ENCODE results near the gene MYO1G.

MYO1G gene

DNA sequence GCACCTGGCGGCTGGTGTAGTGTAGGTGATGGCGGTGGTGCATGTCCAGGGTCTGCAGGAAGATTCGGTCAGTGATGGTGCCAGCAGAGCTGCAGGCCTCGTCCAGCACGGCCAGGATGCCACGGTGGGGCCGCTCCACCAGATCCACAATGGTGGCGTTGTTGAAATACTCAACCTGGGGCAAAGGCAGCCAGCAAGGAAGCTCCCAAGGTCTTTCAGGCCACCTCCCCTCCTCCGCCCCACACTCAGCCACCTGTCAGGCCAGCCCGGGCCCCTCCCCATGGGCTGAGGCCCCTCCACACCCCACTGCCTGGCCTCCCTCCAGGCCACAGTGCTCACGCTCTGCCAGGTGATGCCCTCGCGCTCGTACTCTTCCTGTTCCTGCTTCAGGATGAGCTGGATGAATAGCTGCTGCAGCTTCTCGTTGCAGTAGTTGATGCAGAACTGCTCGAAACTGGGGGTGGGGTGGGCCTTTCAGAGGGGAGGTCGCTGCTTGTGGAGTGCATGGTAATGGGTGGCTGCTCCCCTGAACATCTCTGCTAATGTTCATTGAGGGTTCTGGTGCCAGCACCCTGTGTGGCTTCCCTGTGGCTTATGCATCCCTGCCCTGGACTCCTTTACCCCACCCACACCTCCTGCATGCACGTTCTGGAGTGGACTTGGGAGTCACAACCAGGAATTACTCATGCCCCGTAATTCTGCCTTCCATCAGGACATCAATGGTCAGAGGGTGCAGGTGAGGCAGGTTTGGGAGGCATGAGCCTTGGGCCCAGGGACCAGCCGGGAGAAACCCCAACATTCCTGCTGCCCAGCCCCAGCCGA is 8.9 kb downstream of the MYO1G start:
- Histone ChIP-seq H3K9me3 (ENCODE audit: control insufficient read depth, insufficient read depth, low read length) (no peaks in the 10 kb centered on the region), H3K9ac (ENCODE audit: low read depth, low read length) (no peak overlapping the region), H3K36me3 (ENCODE audit: insufficient read depth, low read length) (no peaks in the 10 kb centered on the region), H3K4me1 (ENCODE audit: insufficient read depth, low read length) (no peaks in the 10 kb centered on the region)

DNA sequence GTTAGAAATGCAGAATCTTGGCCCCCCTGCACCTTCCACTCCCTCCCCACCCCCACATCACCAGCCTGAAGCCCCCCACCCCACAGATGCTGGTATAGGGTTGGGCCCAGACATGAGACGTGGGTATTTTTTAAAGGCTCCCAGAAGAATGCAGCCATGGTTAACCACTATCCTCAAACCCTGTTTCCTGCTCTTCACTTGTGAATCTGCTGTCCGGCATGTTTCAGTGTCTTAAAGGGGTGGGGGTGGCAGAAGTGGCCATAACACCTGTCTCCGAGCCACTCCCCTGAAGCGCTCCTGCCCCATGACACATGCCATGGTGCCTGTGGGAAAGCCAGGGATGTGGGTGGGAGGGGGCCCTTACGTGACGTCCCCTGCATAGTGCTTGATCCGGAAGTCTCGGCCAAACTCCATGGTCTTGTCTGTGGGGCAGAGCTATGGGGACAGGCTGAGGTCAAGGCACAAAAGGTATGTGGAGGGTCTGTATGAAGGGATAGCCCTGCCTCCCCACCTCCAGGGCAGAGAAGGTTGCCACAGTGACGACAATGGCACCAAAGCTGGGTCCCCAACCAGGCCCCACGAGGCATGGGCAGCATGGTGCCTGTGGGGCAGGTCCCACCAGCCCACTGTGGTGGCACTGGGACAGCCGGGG is 9.6 kb downstream of the MYO1G start:
- Histone ChIP-seq H3K36me3 (ENCODE audit: insufficient read depth, low read length) (no peaks in the 10 kb centered on the region), H3K9ac (ENCODE audit: low read depth, low read length) (no peak overlapping the region), H3K9me3 (ENCODE audit: control insufficient read depth, insufficient read depth, low read length) (no peaks in the 10 kb centered on the region), H3K4me1 (ENCODE audit: insufficient read depth, low read length) (no peaks in the 10 kb centered on the region)

DNA sequence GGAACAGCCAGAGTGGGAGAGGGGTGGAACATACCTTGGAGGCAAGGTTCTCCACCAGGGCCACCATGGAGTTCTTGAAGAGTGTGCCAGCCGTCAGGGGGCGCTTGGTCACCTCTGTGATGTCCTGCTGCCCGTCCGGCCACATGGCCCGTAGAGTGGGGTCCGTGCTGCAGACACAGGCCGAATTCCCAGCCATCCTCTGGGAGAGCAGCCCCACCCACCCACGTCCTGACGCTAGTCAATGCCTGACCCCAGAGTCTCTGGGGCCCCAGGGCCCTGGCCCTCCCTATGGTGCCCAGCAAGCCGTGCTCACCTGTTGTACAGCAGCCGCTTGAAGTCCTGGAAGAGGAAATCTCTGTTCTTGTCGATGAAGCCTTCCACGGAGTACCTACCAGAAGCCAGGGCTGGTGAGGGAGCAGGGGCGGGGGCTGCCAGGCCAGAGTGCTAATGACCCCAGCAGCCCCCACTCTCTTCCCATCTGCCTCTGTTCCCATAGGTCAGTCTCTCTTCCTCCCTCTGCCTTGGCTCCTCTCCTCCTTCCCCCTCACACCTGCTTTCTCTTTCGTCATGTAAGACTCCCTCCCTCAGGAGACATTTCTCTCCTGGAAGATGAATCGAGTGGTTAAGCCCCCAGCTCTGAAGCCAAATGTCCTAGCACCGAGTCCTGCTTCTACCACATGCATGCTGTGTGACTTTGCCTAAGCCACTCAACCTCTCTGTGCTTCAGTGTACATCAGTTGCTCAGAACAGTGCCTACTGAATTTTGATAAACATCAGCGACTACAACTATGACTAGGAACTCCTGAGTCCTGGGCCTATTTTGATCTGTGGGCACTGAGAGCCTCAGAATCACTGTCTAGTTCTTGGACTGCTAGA is 11.0 kb downstream of the MYO1G start:
- Histone ChIP-seq H3K9ac (ENCODE audit: low read depth, low read length) (no peak overlapping the region), H3K4me1 (ENCODE audit: insufficient read depth, low read length) (no peaks in the 10 kb centered on the region), H3K9me3 (ENCODE audit: control insufficient read depth, insufficient read depth, low read length) (no peaks in the 10 kb centered on the region), H3K36me3 (ENCODE audit: insufficient read depth, low read length) (no peaks in the 10 kb centered on the region)

DNA sequence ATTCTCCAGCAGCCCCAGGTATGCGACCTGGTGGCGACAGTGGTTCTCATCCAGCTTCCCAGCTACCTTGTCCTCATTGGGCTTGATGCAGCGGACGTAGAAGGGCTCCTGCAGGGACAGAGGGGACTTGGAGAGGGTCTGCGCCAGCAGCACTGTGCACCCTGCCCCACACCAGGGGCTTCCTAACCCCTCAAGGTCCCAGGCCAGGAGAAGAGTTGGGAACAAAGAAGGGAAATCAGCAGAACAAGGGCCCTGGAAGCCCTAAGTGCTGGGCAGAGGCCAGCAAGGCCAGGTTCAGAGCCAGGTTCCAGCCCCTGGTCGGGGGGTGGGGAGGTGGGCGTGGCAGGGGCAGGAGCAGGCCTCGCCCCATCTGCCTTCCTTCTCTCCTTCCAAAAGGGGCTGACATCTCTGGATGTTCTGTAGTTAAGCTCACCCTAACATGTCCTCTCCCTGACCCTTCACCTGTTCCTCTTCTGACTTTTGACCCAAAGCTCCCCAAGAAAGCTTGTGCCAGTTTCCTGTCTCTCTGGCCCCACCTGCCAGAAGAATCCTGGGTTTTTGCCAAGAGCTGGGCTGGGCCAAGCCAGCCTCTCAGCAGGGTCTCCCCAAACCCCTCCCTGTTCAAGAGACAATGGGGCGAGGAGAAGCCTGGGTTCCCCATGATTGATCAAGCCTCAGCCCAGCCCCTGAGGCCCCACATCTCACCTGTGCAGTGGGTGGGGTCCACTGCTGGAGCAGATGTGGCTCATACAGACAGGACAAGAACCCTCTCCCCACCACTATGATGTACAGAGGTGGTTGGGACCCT is 11.9 kb downstream of the MYO1G start:
- Histone ChIP-seq H3K9ac (ENCODE audit: low read depth, low read length) (no peak overlapping the region), H3K36me3 (ENCODE audit: insufficient read depth, low read length) (no peaks in the 10 kb centered on the region), H3K4me1 (ENCODE audit: insufficient read depth, low read length) (no peaks in the 10 kb centered on the region), H3K9me3 (ENCODE audit: control insufficient read depth, insufficient read depth, low read length) (no peaks in the 10 kb centered on the region)

DNA sequence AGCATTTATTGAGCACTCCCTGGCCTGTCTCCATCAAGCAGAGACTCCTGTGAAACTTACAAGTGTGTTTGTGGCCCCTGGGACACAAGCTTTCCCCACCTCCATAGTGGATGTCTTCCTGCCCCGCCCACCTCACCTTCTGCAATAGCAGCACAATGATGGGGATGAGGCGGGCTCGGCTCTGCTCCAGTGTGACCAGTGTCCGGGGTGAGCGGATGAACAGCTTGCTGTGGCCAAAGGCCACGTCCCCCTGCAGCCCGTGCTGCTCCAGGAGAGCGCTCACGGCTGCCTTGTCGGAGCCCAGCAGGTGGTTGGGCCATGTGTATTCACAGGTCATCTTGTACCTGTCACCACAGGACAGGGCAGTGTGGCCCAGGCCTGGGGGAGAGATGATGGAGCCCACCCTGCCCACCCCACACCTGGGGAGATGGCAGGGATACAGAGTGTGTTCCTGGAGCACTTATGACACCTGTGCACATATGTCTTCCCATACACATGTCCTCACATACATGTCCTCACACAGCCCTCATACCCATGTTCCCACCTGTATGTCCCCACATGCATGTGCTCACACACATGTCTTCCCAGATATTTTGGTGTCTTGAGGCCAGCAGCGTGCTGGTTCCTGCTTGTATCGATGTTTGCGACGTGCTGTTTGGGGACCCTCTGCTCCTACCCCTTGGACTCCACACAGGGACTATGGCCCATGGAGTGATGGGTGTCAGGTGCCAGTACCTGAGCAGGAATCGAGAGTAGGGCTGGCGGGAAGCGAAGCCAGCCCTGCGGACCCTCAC is 12.7 kb downstream of the MYO1G start:
- Histone ChIP-seq H3K9me3 (ENCODE audit: control insufficient read depth, insufficient read depth, low read length) (no peaks in the 10 kb centered on the region), H3K36me3 (ENCODE audit: insufficient read depth, low read length) (no peaks in the 10 kb centered on the region), H3K4me1 (ENCODE audit: insufficient read depth, low read length) (no peaks in the 10 kb centered on the region), H3K9ac (ENCODE audit: low read depth, low read length) (no peak overlapping the region)

DNA sequence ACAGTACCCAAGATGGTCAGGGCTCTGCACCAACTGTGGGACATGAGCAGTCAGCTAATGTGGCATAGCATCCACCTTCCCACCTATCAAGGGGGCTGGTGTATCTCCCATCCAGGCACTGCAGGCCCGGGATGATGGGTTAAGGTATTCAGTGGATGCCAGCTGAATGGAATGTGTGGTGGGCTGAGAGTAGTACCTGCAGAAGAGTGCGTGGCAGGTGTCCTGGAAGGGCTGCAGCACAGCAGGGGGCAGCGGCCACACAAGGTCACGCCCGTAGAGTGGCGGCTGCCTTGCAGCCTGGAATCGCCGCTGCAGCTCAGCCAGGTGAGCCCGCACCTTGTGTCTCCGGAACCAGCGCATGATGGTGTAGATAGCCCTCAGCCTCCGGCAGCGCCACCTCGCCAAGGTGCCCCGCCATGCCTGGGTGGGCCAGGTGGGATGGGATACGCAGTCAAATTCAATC is 13.3 kb downstream of the MYO1G start:
- no peaks in the 10 kb centered on the region for H3K36me3 ChIP-seq (ENCODE audit: insufficient read depth, low read length)
- H3K9ac ChIP-seq (ENCODE audit: low read depth, low read length), result no peak overlapping the region
- H3K9me3 ChIP-seq (ENCODE audit: control insufficient read depth, insufficient read depth, low read length), result no peaks in the 10 kb centered on the region
- H3K4me1 ChIP-seq (ENCODE audit: insufficient read depth, low read length), result no peaks in the 10 kb centered on the region

DNA sequence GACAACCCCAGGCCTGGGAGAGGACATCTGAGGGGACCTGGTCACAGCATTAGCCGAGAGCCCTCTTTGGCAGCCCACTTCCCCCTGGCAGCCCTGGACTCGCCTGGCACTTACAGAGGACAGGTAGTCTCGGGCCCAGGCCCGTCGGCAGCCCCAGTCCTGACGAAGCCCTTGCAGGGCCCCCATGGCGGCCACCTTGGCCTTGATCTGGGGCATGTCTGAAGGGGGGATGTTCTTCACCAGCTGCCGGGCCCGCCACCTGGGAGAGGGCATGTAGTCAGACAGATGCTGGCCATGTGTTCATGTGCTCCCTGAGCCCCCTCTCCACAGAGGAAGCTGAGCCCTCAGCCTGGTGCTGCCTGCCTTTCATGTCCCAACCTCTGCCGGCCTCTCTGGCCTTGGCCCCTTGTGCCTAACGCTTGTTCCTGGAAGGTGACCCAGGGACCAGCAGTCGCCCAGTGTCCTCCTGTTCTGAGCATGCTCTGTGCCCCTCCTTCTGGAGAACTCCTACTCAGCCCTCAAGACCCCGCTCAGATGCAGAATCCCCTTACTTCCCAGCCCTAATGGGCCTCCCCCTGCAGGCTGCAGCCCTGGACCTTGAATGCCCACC is 13.9 kb downstream of the MYO1G start:
- H3K36me3 ChIP-seq (ENCODE audit: insufficient read depth, low read length), result no peaks in the 10 kb centered on the region
- H3K9me3 ChIP-seq (ENCODE audit: control insufficient read depth, insufficient read depth, low read length), result no peaks in the 10 kb centered on the region
- H3K9ac ChIP-seq (ENCODE audit: low read depth, low read length), result no peak overlapping the region
- H3K4me1 ChIP-seq (ENCODE audit: insufficient read depth, low read length), result no peaks in the 10 kb centered on the region

DNA sequence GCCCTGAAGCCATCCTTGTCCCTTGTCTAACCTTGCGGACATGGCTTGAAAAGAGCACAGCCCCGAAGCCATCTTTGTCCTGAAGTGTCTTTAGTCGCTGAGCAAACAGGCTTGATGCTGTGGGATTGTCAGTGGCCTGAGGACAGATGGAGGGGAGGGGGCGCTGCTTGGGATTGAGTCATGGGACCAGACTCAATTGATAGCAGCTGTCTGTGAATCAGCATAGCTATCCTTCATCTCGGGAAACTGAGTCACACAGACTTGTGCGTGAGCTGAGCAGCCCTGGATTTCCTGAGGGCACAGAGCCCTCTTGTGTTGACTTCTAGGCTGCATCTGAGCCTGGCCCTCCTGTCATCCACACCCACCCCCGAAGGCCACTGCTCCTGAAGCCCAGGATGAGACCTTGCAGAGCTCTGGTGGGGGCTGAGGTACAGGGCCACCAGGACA is 14.4 kb downstream of the MYO1G start:
- H3K9ac ChIP-seq (ENCODE audit: low read depth, low read length), result no peak overlapping the region

DNA sequence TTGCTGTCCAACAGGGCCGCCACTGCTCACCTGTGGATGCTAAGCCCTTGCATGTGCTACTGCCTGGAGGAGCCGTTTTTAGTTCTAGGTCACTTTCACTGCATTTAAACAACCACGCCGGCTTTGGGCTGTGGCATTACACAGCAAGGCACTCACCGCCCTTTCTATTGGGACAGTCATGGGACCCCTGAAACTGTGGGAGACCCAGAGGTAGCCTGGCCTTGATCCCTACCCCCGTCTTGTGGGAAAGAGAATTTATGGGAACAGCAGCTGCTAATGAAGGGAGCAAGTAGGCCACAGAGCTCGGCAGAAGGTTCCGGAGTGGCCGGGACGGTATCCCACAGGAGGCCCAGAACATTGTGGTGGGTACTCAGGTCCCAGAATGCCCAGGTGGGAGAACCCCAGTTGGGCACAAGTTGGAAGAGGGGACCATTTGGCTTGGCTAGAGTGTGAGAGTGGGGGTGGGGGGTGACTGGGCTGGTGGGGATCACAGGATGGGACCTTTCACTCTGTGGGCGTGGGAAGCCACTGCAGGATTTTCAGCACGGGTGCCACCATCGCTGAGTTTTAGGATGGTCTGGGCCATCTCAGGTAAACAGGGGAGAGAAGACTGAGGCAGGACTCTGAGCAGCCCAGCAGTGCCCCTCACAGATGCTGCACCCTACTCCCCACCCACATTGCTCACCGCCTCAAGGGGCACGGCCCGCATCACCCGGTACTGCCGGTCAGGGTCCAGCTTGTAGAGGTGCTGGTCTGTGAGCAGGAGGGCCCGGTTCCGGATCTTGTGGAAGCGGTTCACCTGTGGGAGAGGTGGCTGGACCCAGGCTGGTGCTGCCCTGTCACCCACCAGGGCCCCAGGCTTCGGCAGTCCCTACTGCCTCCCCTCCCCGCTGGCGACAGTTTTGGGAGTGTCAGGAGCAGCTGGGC is 15.2 kb downstream of the MYO1G start:
- H3K4me1 ChIP-seq (ENCODE audit: insufficient read depth, low read length), result no peaks in the 10 kb centered on the region
- H3K9me3 ChIP-seq (ENCODE audit: control insufficient read depth, insufficient read depth, low read length), result no peaks in the 10 kb centered on the region
- H3K36me3 ChIP-seq (ENCODE audit: insufficient read depth, low read length), result no peaks in the 10 kb centered on the region
- no peak overlapping the region; the same call in 1 of the 2 replicates for H3K9ac ChIP-seq (ENCODE audit: low read depth, low read length)

More for the DNA sequence above, 14.4 kb downstream of the MYO1G start:
- Histone ChIP-seq H3K9me3 (ENCODE audit: control insufficient read depth, insufficient read depth, low read length) (no peaks in the 10 kb centered on the region), H3K36me3 (ENCODE audit: insufficient read depth, low read length) (no peaks in the 10 kb centered on the region), H3K4me1 (ENCODE audit: insufficient read depth, low read length) (no peaks in the 10 kb centered on the region)

DNA sequence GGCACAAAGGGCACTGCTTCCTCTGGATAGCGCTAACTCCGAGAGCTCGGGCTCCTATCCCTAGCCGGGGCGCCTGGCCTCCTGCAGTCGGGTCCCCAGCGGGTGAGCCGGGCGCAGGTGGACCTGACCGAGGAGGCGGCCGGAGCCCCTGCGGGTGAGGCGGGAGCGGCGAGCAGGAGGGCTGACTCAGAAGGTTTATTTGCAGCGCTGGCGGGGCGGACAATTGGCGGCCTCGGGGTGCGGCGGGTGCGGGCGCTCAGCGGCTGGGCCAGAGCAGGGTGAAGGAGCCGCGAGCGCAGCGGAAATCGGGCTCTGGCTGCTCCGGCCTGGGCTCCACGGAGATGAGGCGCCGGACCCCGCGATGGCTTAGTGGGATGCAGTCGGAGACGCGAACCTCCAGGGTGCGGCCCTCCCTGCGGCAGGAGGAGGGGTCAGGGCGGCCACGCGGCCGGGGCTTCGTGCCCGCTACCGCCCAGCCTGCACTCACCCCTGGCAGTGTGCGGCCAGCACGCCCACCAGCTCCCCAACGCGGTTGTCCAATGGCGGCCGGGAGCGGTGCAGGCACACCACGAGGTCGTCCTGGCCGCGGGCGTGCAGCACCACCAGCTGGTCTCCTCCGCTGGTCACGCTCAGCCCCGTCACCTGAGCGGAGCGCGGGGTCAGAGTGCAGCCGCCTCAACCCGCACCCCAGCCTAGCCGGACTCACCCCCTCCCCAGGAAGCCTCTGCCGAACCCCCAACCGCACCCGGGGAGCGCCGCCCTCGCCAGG is 16.1 kb downstream of the MYO1G start:
- Histone ChIP-seq H3K9ac (ENCODE audit: low read depth, low read length) (peak overlapping the region; percentile 37; the same call in 1 of the 2 replicates), H3K9me3 (ENCODE audit: control insufficient read depth, insufficient read depth, low read length) (no peaks in the 10 kb centered on the region), H3K4me1 (ENCODE audit: insufficient read depth, low read length) (no peaks in the 10 kb centered on the region), H3K36me3 (ENCODE audit: insufficient read depth, low read length) (no peaks in the 10 kb centered on the region)

DNA sequence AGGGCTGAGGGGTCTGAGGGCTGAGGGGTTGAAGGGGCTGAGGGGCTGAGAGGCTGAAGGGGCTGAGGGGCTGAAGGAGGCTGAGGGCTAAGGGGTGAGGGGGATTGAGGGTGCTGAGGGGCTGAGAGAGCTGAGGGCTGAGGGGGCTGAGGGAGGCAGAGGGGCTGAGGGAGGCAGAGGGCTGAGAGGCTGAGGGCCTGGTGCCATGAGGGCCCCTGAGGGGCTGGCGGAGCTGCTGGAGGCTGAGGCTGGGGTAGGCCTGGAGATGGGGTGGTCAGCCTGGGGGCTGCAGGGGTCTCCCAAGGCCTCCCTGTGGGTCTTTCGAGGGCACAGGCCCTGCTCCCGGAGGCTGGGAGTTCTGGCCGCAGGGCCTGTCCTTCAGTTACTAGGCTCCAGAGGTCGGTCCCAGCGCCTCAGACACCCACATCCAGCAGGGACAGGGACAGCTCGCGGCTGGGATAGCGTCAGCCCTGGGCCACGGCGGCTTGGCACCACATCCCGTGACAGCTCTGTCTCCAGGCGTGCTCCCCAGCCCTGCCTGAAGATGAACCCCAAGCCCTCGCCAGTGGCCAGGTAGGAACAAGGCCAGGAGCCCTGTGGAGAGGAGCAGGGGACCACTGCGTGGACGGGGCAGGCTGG is 16.9 kb downstream of the MYO1G start:
- no peaks in the 10 kb centered on the region for H3K9me3 ChIP-seq (ENCODE audit: control insufficient read depth, insufficient read depth, low read length)
- no peaks in the 10 kb centered on the region for H3K36me3 ChIP-seq (ENCODE audit: insufficient read depth, low read length)
- H3K4me1 ChIP-seq (ENCODE audit: insufficient read depth, low read length), result no peaks in the 10 kb centered on the region
- H3K9ac ChIP-seq (ENCODE audit: low read depth, low read length), result peak overlapping the region; percentile 37; the same call in 1 of the 2 replicates
